ENCODE results near the gene PNPLA8.

- no peak for TF ChIP-seq CTCF (IDR thresholded peaks at IDR 0.05; ENCODE audit: low read length)
- no peak for TF ChIP-seq EZH2 (optimal IDR thresholded peaks at IDR 0.05; ENCODE audit: low read depth, low read length)
- no peak for TF ChIP-seq EZH2phosphoT487 (IDR thresholded peaks at IDR 0.05; ENCODE audit: low read length)
These were observed 10.9 kb downstream of the PNPLA8 start for GRCh38 chr7:108515013-108515412.

All from MM.1S (cell line).